Muscle of arm (tissue), 14 donors: ENCODE measurements around the gene FBXL12. TPM values are rescaled to one million over a fixed set of nuclear protein-coding genes. Genes with fewer than 3 reads are reported as not detected.

Experiments used
- DNase-seq: peaks from one replicate; pipeline ENCODE4 v3.0.0-alpha.2; 2013
- long read RNA-seq, 11 donors: transcript quantifications; one replicate each; lab custom pipeline, GENCODE V29; 2026
- polyA plus RNA-seq, 12 donors: library from polyadenylated mRNA; unstranded; fragments of 120-200 nt; gene quantifications; one replicate each; pipeline ENCODE4 v1.2.1, GENCODE V29; 2013; ENCODE audit not compliant: insufficient read length in 12 of 12

The FBXL12 gene, protein sequence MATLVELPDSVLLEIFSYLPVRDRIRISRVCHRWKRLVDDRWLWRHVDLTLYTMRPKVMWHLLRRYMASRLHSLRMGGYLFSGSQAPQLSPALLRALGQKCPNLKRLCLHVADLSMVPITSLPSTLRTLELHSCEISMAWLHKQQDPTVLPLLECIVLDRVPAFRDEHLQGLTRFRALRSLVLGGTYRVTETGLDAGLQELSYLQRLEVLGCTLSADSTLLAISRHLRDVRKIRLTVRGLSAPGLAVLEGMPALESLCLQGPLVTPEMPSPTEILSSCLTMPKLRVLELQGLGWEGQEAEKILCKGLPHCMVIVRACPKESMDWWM
- 10 to 100 TPM in 11 of 12 donors, not detected in 1; 20.8 to 32.6 (median 26.4) TPM for polyA plus RNA-seq
- long read RNA-seq, donor 1, transcript FBXL12-201 (3 exons, 1,852 nt): major isoform, 10 of 18 reads
- long read RNA-seq, donor 1, partial matches to known transcripts: 0 of 18 reads
- long read RNA-seq, donor 1, other reads (novel, unspliced or antisense): 0 of 18 reads
- long read RNA-seq, donor 2, transcript FBXL12-206 (3 exons, 1,843 nt): minor isoform, 8 of 836 reads
- long read RNA-seq, donor 2, transcript FBXL12-201 (3 exons, 1,852 nt): major isoform, 15 of 836 reads
- long read RNA-seq, donor 2, partial matches to known transcripts: 737 of 836 reads
- long read RNA-seq, donor 2, other reads (novel, unspliced or antisense): 70 of 836 reads
- long read RNA-seq, donor 3, transcript FBXL12-201 (3 exons, 1,852 nt): major isoform, 6 of 280 reads
- long read RNA-seq, donor 3, partial matches to known transcripts: 255 of 280 reads
- long read RNA-seq, donor 3, other reads (novel, unspliced or antisense): 16 of 280 reads
- long read RNA-seq, donor 4, partial matches to known transcripts: 48 of 218 reads
- long read RNA-seq, donor 4, other reads (novel, unspliced or antisense): 160 of 218 reads
- long read RNA-seq, donor 5, transcript FBXL12-206 (3 exons, 1,843 nt): minor isoform, 5 of 32 reads
- long read RNA-seq, donor 5, transcript FBXL12-201 (3 exons, 1,852 nt): major isoform, 9 of 32 reads
- long read RNA-seq, donor 5, partial matches to known transcripts: 11 of 32 reads
- long read RNA-seq, donor 5, other reads (novel, unspliced or antisense): 0 of 32 reads
- long read RNA-seq, donor 6, transcript FBXL12-201 (3 exons, 1,852 nt): major isoform, 5 of 372 reads
- long read RNA-seq, donor 6, partial matches to known transcripts: 108 of 372 reads
- long read RNA-seq, donor 6, other reads (novel, unspliced or antisense): 253 of 372 reads
- long read RNA-seq, donor 7, partial matches to known transcripts: 0 of 9 reads
- long read RNA-seq, donor 7, other reads (novel, unspliced or antisense): 0 of 9 reads
- long read RNA-seq, donor 8, transcript FBXL12-201 (3 exons, 1,852 nt): major isoform, 9 of 464 reads
- long read RNA-seq, donor 8, partial matches to known transcripts: 401 of 464 reads
- long read RNA-seq, donor 8, other reads (novel, unspliced or antisense): 42 of 464 reads
- long read RNA-seq, donor 9, transcript FBXL12-201 (3 exons, 1,852 nt): major isoform, 8 of 15 reads
- long read RNA-seq, donor 9, partial matches to known transcripts: 0 of 15 reads
- long read RNA-seq, donor 9, other reads (novel, unspliced or antisense): 0 of 15 reads
- long read RNA-seq, donor 10, transcript FBXL12-206 (3 exons, 1,843 nt): minor isoform, 6 of 16 reads
- long read RNA-seq, donor 10, transcript FBXL12-201 (3 exons, 1,852 nt): major isoform, 7 of 16 reads
- long read RNA-seq, donor 10, partial matches to known transcripts: 0 of 16 reads
- long read RNA-seq, donor 10, other reads (novel, unspliced or antisense): 0 of 16 reads
- long read RNA-seq, donor 11, transcript FBXL12-201 (3 exons, 1,852 nt): major isoform, 18 of 23 reads
- long read RNA-seq, donor 11, partial matches to known transcripts: 0 of 23 reads
- long read RNA-seq, donor 11, other reads (novel, unspliced or antisense): 0 of 23 reads

DNA sequence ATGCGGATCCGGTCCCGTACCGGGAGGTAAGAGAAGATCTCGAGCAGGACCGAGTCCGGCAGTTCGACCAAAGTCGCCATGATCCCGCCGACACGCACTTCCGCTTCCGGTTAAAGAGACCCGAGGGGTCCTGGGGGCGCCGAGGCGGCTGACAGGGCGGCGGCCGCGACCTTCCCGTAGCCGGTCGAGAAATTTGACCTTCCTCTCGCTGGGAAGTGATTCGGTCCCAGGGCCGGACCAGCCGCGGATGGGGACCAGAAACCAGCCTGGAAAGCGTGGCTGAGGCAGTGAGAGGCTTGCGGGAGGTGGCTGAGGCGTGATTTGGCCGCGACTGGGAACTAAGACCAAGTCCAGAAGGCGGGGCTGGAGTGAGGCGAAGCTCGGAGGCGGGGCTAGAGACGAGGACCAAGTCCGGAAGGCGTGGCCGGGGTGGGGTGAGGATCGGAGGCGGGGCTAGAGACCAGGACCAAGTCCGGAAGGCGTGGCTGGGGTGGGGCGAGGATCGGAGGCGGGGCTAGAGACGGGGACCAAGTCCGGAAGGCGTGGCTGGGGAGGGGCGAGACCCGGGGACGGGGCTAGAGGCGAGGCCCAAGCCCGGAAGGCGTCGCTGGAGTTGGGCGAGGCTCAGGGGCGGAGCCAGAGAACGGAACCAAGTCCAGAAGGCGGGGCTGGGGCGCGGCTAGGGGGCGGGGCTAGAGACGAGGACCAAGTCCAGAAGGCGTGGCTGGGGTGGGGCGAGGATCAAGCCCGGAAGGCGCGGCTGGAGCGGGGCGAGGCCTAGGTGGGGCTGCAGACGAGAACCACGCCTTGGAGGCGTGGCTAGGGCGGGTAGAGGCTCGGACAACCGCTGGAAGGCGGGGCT lies at the start of gene FBXL12:
FBXL12 (minus strand) TSS at position 346 of the 862 bp plus-strand sequence; CDS start at position 80, 266 bp downstream.
- DNase-seq: peak; percentile 100

DNA sequence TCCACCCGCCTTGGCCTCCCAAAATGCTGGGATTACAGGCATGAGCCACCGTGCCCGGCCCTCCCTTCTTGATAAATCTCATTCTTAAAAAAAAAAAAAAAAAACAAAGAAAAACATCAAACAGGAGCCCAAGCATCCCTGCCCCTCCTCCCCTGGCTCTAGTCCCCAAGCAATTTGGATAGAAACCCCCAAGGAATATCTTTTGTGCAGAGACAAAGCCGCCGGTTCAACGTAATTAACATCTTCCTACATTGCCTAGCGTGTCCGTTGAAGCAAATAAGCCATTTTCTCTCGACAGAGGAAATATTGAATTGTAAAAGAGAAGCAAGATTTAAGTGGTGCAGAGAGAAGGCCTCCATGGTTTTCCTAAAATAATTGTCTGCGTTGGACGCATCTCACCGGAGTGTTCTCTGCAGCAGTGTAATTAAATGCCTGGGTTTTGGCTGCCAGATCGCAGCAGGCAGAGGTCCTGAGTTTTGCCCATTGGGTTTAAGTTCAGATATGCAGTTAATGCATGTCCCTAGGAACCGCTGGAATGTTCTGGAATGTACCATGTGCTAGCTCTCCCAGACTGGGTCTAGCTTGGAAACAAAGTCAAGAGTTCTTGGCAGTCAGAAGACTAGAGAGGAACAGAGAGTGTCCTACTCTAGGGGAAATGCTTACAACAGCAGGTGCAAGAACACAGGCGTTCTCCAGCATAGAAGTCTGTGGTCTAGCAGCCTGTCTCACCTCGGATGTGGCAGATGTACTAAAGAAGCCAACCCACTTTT lies 47.0 kb upstream of the FBXL12 start:
- peak; percentile 21 for DNase-seq

DNA sequence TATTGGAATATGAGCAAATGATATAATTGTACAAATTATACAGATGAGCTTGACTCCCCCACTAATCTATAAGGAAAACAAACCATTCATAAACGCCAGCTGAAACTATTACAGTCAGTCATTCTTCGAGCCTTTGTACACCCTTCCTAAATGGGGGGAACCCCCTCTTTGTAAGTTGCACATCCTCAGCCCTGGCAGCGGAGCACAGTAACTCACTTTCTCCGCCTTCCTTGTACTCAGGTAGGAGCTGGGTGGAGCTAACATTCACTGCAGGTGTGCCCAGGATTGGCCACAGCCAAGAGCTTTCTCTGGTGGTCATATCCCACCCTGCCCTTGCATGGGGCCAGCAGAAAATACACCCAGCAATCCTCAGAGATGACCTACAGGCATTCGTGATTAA lies 44.9 kb upstream of the FBXL12 start:
- no peak for DNase-seq

DNA sequence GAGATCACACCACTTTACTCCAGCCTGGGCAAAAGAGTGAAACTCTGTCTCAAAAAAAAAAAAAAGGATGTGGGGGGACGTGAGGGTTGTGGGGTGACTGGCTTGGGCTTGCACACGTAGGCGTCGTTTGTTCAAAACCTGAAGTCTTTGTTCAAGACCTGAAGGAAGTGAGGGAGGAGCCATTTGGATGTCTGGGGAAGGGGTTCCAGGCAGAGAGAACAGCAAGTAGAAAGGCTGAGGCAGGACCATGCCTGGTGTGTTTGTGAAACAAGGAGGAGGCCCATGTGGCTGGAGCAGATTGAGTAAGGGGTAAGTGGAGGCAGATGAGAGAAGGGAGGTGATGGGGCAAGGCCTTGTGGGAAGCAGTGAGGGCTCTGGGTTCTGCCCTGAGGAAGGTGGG lies 44.1 kb upstream of the FBXL12 start:
- no peak for DNase-seq

DNA sequence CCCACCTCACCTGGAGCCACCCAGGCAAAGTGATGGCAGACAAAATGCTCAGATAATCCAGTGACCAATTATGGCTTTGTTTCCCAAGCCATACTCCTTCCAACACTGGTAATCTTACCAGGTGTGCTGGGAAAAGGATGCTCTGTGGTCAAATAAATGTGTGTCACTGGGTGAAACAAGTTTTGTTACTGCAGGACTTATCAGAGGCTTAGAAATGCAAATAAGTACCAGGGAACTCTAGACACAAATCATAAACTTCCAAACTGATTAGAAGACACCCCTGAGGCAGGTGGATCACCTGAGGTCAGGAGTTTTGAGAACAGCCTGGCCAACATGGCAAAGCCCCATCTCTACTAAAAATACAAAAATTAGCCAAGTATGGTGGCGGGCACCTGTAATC lies 42.6 kb upstream of the FBXL12 start:
- DNase-seq: no peak

DNA sequence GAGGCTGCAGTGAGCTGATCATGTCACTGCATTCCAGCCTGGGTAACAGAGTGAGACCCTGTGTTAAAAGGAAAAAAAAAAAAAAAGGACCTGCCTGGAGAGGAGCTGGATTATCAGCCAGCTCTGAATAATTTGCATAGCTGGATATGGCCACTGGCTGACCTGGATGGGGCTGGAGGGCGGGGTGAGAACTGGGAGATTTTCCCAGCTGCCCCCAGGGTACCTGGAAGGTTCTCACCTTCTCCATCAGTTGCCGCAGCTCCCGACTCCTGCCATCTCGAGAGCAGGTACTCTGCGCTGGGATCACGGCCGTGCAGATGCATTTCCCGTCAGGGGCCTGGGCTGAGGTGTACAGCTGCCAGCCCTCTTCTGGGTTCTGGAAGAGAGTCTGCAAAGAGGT lies 41.5 kb upstream of the FBXL12 start:
- DNase-seq: no peak

DNA sequence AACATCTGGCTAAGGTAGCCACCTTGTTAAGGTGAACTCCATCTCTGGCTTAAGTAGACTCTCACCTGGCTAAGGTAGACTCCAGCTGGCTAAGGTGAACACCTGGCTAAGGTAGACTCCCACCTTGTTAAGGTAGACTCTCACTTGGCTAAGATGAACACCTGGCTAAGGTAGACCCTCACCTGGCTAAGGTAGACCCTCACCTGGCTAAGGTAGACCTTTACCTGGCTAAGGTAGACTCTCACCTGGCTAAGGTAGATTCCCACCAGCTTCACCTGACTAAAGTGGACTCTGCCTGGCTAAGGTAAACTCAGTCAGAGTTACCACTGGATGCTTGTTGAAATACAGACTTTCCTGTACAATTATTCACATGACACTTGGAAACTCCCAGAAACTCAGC lies 39.9 kb upstream of the FBXL12 start:
- no peak for DNase-seq

DNA sequence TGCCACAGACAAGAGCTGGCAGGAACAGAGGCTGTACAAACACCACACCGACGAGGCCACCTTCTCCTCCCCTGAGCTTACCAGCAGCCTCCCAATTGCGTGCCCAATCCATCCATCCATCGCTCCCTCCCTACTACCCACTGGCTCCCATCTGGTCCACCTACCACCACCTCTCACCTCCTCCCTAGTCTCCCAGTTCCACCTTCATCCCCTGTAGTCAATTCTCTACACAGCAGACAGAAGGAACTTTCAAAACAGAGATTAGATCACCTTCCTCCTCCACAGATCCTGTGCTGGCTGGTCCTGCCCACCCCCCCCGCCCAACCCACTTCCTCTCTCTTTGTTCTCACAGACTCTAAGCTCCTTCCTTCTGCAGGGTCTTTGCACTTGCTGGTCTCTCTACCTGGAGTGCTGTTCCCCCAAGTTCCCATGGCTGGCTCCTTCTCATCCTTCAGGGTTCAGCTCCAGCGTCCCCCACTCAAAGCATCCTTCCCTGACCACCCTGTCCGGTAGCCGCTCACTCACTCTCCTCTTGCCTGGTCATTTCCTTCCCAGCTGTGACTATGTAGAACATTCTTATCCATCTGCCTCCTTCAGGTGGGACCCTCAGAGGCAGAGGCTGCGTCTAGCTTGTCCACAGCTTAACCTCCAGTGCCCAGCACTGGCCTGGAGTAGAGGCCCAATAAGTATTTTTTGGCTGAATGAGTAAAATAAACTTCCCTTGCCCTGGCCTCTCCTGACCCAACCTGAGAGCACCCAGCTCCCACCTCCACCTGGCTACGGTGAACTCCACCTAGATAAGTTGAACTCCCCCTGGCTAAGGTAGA lies 39.3 kb upstream of the FBXL12 start:
- DNase-seq: no peak

DNA sequence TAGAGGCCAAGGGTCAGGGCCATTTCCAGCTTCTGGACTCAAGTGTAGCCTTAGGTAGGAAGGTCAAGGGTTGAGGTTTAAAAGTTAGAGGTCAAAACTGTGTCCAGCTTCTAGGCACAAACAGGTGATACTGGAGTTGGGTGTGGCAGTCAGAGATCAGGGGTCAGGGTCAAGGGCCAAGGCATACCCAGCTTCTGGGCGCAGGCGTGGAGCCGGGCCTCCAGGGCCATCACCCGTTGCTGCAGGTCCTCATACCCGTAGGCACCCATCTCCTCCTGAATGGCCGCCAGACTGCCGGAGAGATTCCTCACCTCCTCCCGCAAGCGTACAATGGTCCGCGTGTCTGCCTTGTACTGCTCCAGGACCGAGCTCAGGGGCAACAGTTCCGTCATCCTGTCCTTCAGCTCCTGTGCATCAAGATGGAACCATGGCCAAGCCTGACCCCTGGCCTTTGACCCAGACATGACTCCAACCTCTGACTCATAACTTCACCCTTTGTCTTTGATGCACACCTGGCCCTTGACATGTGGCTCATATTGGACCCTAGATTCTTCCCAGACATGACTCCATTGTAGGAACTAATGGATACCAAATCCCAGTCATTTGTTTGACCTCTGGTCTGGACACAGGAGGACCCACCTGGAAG lies 38.3 kb upstream of the FBXL12 start:
- DNase-seq: no peak

DNA sequence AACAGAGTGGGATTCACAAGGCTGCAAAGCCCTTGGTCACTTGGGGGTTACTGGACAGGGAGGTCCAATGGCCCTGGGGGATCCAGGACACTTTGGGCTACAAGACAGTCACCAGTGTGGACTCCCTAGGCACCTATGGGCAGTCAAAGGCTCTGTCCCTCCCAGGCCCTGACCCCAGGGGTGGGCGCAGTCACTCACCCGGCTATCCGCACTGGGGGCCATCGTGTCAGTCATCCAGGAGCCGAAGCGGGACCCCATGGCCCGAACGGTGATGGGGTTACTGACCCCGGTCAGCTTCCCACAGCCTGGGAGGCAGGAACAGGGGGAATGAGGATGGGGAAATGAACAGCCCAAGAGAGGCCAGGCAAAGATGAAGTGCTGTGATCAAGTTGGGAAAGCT lies 37.7 kb upstream of the FBXL12 start:
- no peak for DNase-seq

DNA sequence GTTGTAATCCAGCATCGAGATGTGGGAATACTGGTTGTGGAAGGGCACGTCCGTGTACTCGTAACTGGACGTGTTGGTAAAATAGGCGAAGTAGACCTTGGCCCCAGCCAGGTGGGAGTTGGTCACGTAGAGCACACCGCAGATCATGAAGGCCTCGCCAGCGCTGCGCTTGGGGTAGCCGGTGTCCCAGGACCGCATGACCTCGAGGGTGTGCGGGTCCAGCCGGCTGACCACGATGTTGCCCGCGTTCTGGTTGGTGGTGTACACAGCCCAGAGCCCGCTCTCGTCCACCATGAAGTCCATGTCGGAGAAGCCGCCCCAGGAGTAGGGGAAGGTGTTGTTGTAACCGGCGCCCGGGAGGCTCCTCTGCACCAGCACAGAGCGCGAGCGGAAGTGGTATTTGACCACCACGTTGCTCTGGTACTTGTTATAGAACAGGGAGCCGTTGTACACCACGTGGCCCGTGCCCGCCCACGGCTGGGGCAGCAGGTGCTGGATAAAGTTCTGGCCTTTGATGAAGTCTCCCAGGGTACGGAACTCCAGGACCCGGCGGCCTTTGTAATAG lies 35.5 kb upstream of the FBXL12 start:
- no peak for DNase-seq

DNA sequence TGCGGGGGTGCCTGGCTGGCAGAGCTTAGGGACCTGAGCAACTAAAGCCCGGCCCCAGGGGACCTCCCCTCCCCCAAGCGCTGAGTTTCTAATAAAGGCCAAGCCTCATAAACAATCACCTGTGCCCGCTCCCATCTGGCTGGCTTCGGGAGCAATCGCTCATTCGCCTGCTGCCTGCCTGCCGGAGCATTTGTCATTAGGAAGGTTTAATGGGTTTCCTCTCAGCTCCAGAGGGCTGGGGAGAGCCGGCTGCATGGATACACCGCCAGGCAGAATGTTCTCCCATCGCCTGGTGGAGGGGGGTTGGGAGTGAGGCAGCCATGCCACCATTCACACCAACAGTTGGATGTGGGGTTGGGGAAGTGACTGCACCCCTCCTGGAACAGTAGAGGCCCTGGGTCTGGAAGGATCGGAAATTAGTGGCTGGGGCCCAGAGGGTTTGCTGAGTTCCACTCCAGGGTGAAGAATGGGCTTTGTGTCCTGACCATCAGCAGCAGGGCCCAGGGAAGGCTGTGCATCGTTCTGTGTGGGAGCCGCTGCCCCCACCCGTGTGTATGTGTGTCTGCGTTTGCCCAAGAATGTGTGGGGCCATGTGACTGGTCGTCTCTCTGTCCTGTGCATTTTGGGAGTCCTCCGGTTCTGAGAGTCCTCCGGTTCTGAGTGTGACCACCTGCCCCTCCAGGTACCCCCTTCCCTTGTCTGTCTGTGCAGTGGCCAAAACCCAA lies 31.5 kb upstream of the FBXL12 start:
- no peak for DNase-seq

DNA sequence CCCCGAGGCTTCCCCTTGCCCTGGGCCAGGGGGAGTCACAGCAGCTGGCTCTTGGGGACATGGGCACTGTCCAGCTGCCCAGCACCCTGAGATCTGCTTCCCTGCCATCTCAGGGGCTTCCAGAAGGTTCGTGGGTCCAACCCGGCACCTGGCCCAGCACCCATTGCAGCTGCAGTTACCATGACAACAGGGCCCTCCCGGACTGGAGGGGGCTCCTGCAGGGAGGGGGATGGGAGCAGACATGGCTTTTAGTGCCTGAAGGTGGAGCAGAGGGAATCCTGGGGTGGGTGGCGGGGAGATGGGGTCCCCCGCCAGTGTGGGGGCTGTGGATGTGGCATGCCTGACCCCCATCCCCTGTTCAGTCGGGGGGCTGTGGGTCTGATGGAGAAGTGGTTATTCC lies 30.9 kb upstream of the FBXL12 start:
- no peak for DNase-seq

DNA sequence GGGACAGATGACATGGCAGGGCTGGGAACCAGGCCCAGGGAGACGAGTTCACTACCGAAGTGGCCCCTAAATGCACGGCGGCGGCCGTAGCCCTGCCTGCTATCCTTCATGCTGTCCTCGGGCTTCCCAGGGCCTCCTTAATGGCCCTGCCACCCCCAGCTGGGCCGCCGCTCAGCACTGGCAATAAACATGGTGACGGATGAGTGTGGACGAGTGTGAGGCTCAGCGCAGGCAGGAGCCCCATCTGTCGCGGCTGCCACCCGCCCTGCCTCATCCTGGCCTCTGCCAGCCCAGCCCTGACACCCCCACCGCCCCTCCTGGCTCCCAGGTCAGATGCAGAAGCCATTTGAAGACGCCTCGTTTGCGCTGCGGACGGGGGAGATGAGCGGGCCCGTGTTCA lies 29.9 kb upstream of the FBXL12 start:
- no peak for DNase-seq

DNA sequence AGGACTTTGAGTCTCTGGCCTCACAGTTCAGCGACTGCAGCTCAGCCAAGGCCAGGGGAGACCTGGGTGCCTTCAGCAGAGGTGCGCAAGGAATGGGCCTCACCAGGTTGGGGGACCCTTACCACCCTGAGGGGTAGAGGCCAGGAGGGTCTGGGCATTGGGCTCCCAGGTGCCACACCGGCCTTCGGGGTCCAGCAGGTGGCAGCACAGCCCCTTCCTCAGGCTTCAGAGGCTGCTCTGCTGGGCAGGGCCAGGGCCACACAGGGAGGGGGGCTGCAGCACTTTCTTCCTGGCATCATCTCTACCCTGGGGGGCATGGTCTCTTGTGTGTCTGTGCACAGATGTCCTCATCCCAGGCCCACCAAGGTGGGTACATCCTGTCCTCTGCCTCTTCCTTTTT lies 29.2 kb upstream of the FBXL12 start:
- no peak for DNase-seq

DNA sequence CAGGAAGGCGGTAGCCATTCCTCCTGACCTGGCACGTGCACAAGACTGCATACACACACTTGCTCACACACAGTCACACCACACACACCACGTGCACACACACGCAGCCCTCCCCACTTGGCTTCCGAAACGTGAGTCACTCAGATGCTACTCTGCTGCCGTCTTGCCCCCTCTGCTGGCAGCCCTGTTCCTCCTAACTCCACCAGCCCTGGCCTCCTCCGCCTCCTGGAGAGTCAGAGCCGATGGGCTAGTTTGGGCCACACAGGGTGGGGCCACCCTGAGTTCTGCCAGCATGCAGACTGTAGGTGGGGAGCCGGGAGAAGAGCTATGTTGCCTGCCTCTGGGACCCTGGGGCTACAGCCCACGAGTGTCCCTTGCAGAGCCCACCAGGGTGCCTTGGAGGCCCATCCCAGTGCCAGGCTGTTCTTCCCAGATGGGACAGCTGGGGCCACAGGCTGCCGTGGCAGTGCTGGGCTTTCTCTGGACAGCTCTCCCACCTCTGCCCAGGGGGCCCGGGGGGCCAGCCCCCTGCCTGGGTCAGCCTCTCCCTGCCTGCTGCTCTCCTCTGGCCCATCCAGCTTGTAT lies 28.3 kb upstream of the FBXL12 start:
- DNase-seq: no peak
